Muscle layer of colon (tissue), 2 donors: ENCODE data around the gene EID1.

ENCODE experiments used
- H3K27ac ChIP-seq: one replicate; pipeline ENCODE4 v1.7.0; 2013; ENCODE audit warnings: low read depth, mild to moderate bottlenecking, low read length, moderate library complexity
- H3K27me3 ChIP-seq, 2 donors: one replicate each; pipeline ENCODE4 v1.7.0; 2013; ENCODE audit warnings: low read length in 2 of 2, mild to moderate bottlenecking in 2 of 2; ENCODE audit not compliant: insufficient read depth in 2 of 2, control insufficient read depth in 1 of 2
- H3K36me3 ChIP-seq: one replicate; pipeline ENCODE4 v1.7.0; 2013; ENCODE audit warnings: mild to moderate bottlenecking, low read length; ENCODE audit not compliant: insufficient read depth
- H3K4me1 ChIP-seq: one replicate; pipeline ENCODE4 v1.7.0; 2013; ENCODE audit warnings: mild to moderate bottlenecking, low read length; ENCODE audit not compliant: insufficient read depth
- H3K4me3 ChIP-seq, 2 donors: one replicate each; pipeline ENCODE4 v1.7.0; 2013; ENCODE audit warnings: low read length in 2 of 2, low read depth in 1 of 2, mild to moderate bottlenecking in 1 of 2, moderate library complexity in 1 of 2
- H3K9ac ChIP-seq: one replicate; pipeline ENCODE4 v1.7.0; 2013; ENCODE audit warnings: low read length
- H3K9me3 ChIP-seq: one replicate; pipeline ENCODE4 v1.7.0; 2013; ENCODE audit warnings: mild to moderate bottlenecking, low read length
- donor health status: abdominal sarcoma.
- donor health status: Adenocarcinoma of cecum.

The EID1 gene

GRCh38 chr15:48871542-48871941, 6.4 kb upstream of the EID1 start:
- no peak overlapping the region for H3K4me3 ChIP-seq
- H3K9ac ChIP-seq, result no peak overlapping the region
- H3K36me3 ChIP-seq, result no peaks in the 10 kb centered on the region
- peaks cover 2% of the 10 kb centered on the region for H3K4me1 ChIP-seq
- no peaks in the 10 kb centered on the region for H3K27me3 ChIP-seq
- no peak overlapping the region for H3K27ac ChIP-seq
- H3K9me3 ChIP-seq, result no peaks in the 10 kb centered on the region

- no peak overlapping the region for H3K9ac ChIP-seq
- H3K36me3 ChIP-seq, result no peaks in the 10 kb centered on the region
- H3K27me3 ChIP-seq, result no peaks in the 10 kb centered on the region
- H3K4me1 ChIP-seq, result no peaks in the 10 kb centered on the region
- no peak overlapping the region for H3K27ac ChIP-seq
- H3K4me3 ChIP-seq, result no peak overlapping the region
- no peaks in the 10 kb centered on the region for H3K9me3 ChIP-seq
Measured at GRCh38 chr15:48872632-48873031, 5.3 kb upstream of the EID1 start.

- Histone ChIP-seq H3K27me3 (no peaks in the 10 kb centered on the region), H3K27ac (no peak overlapping the region), H3K9ac (no peak overlapping the region), H3K36me3 (no peaks in the 10 kb centered on the region), H3K9me3 (no peaks in the 10 kb centered on the region), H3K4me3 (no peak overlapping the region), H3K4me1 (peaks cover 18% of the 10 kb centered on the region)
Measured at GRCh38 chr15:48875241-48875960, 2.5 kb upstream of the EID1 start.

GRCh38 chr15:48876057-48876456, 1.9 kb upstream of the EID1 start:
- no peak overlapping the region for H3K4me3 ChIP-seq
- peaks cover 19% of the 10 kb centered on the region for H3K4me1 ChIP-seq
- no peaks in the 10 kb centered on the region for H3K36me3 ChIP-seq
- no peaks in the 10 kb centered on the region for H3K27me3 ChIP-seq
- H3K9ac ChIP-seq, result no peak overlapping the region
- no peak overlapping the region for H3K27ac ChIP-seq
- no peaks in the 10 kb centered on the region for H3K9me3 ChIP-seq

GRCh38 chr15:48880070-48880634, 2.2 kb downstream of the EID1 start:
- no peak overlapping the region for H3K4me3 ChIP-seq
- no peaks in the 10 kb centered on the region for H3K27me3 ChIP-seq
- peaks cover 19% of the 10 kb centered on the region for H3K4me1 ChIP-seq
- no peak overlapping the region for H3K27ac ChIP-seq
- H3K9me3 ChIP-seq, result no peaks in the 10 kb centered on the region
- no peak overlapping the region for H3K9ac ChIP-seq
- H3K36me3 ChIP-seq, result no peaks in the 10 kb centered on the region

- Histone ChIP-seq H3K4me3 (no peak overlapping the region), H3K27ac (no peak overlapping the region), H3K27me3 (no peaks in the 10 kb centered on the region), H3K36me3 (no peaks in the 10 kb centered on the region), H3K9ac (no peak overlapping the region), H3K9me3 (no peaks in the 10 kb centered on the region), H3K4me1 (peaks cover 18% of the 10 kb centered on the region)
Measured at GRCh38 chr15:48883699-48884098, 5.8 kb downstream of the EID1 start.

GRCh38 chr15:48887144-48887543, 9.2 kb downstream of the EID1 start:
- Histone ChIP-seq H3K9ac (no peak overlapping the region), H3K4me1 (no peaks in the 10 kb centered on the region), H3K4me3 (no peak overlapping the region), H3K27me3 (no peaks in the 10 kb centered on the region), H3K9me3 (no peaks in the 10 kb centered on the region), H3K27ac (no peak overlapping the region), H3K36me3 (no peaks in the 10 kb centered on the region)

- H3K9ac ChIP-seq, result no peak overlapping the region
- no peaks in the 10 kb centered on the region for H3K36me3 ChIP-seq
- H3K9me3 ChIP-seq, result no peaks in the 10 kb centered on the region
- no peaks in the 10 kb centered on the region for H3K27me3 ChIP-seq
- H3K4me1 ChIP-seq, result no peaks in the 10 kb centered on the region
- no peak overlapping the region for H3K27ac ChIP-seq
- no peak overlapping the region for H3K4me3 ChIP-seq
Measured at GRCh38 chr15:48888191-48888590, 10.3 kb downstream of the EID1 start.

GRCh38 chr15:48888836-48889235, 10.9 kb downstream of the EID1 start:
- H3K9me3 ChIP-seq, result no peaks in the 10 kb centered on the region
- H3K27me3 ChIP-seq, result no peaks in the 10 kb centered on the region
- H3K36me3 ChIP-seq, result no peaks in the 10 kb centered on the region
- no peak overlapping the region for H3K4me3 ChIP-seq
- no peak overlapping the region for H3K9ac ChIP-seq
- no peak overlapping the region for H3K27ac ChIP-seq
- no peaks in the 10 kb centered on the region for H3K4me1 ChIP-seq

GRCh38 chr15:48889925-48890324, 12.0 kb downstream of the EID1 start:
- Histone ChIP-seq H3K4me3 (no peak overlapping the region), H3K27me3 (no peaks in the 10 kb centered on the region), H3K4me1 (no peaks in the 10 kb centered on the region), H3K27ac (no peak overlapping the region), H3K36me3 (no peaks in the 10 kb centered on the region), H3K9ac (no peak overlapping the region), H3K9me3 (no peaks in the 10 kb centered on the region)

- Histone ChIP-seq H3K4me3 (no peak overlapping the region), H3K27ac (no peak overlapping the region), H3K9ac (no peak overlapping the region), H3K4me1 (no peaks in the 10 kb centered on the region), H3K9me3 (no peaks in the 10 kb centered on the region), H3K27me3 (no peaks in the 10 kb centered on the region), H3K36me3 (no peaks in the 10 kb centered on the region)
Measured at GRCh38 chr15:48890375-48890972, 12.5 kb downstream of the EID1 start.
